Breast epithelium (tissue), 3 donors: Measurements from ENCODE around the gene NTN4.

Experiments
- POLR2A ChIP-seq: fragments of 450-650 bp; IDR thresholded peaks from one replicate; pipeline ENCODE4 v1.6.1; 2016; ENCODE audit warnings: antibody characterized with exemption, mild to moderate bottlenecking, moderate library complexity
- TF ChIP-seq, protein P1 (sequence below), 3 donors: fragments of 450-650 bp; IDR thresholded peaks; one replicate each; pipeline ENCODE4 v1.5.1; 2016 to 2017; ENCODE audit warnings: antibody characterized with exemption in 3 of 3, mild to moderate bottlenecking in 3 of 3, moderate library complexity in 3 of 3

DNA sequence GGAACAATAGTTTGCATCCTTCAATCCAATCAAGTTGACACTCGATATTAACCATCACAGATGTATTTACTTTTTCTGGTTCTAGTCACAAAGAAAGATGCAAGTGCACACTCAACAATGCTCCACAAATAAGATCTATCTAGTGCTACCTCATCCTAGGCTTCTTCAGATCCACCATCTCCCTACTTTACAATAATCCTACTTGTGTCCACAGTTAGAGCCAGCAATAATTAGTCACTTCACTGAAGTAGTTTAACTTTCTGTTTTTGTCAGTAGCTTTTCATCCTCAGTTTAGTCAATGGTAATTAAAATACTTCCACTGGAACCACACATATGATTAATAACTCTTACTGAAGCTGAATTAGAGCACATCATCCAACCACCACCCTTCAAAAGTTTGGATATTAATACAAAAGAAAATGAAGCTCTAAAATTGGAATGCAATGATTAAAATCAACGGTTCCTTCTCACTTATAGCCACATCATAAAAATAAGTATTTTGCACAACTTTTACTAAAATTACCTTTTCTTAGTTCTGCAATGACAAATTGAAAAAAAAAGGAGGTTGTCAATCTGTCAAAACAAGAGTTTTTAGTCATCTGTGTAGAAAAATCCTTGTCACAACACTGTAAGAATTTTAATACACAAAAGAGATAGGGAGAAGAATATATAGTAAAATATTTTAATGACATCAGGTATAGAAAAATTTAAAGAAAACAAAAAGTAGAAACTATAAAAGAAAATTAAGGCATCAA, 39.9 kb upstream of the NTN4 start:
- TF ChIP-seq, protein P1, sequence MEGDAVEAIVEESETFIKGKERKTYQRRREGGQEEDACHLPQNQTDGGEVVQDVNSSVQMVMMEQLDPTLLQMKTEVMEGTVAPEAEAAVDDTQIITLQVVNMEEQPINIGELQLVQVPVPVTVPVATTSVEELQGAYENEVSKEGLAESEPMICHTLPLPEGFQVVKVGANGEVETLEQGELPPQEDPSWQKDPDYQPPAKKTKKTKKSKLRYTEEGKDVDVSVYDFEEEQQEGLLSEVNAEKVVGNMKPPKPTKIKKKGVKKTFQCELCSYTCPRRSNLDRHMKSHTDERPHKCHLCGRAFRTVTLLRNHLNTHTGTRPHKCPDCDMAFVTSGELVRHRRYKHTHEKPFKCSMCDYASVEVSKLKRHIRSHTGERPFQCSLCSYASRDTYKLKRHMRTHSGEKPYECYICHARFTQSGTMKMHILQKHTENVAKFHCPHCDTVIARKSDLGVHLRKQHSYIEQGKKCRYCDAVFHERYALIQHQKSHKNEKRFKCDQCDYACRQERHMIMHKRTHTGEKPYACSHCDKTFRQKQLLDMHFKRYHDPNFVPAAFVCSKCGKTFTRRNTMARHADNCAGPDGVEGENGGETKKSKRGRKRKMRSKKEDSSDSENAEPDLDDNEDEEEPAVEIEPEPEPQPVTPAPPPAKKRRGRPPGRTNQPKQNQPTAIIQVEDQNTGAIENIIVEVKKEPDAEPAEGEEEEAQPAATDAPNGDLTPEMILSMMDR (IDR thresholded peaks at IDR 0.05): no peak
- TF ChIP-seq POLR2A: no peak
